ENCODE results near the gene COL12A1. TPM values are rescaled to one million over a fixed set of nuclear protein-coding genes. Genes with fewer than 3 reads are reported as not detected.
A peak's percentile ranks its signal among the peaks of the same experiment; 100 is the strongest.

Gene COL12A1
- total RNA-seq, 1 experiment from 2014 or later = 9.0 TPM

- DNase-seq (ENCODE audit: low spot score) = no peak
These were observed 103.6 kb downstream of the COL12A1 start for GRCh38 chr6:75102301-75102700.

GRCh38 chr6:75101896-75102295, 104.0 kb downstream of the COL12A1 start:
- DNase-seq (ENCODE audit: low spot score) = peak; percentile 38

GRCh38 chr6:75098709-75099108, 107.1 kb downstream of the COL12A1 start:
- DNase-seq (ENCODE audit: low spot score) = peak; percentile 92

- DNase-seq (ENCODE audit: low spot score) = no peak
These were observed 108.9 kb downstream of the COL12A1 start for GRCh38 chr6:75096966-75097365.

- peak; percentile 16 for DNase-seq (ENCODE audit: low spot score)
These were observed 111.1 kb downstream of the COL12A1 start for GRCh38 chr6:75094614-75095200.

GRCh38 chr6:75091467-75092190, 114.2 kb downstream of the COL12A1 start:
- no peak for DNase-seq (ENCODE audit: low spot score)

GRCh38 chr6:75090576-75090975, 115.3 kb downstream of the COL12A1 start:
- no peak for DNase-seq (ENCODE audit: low spot score)

GRCh38 chr6:75089921-75090320, 115.9 kb downstream of the COL12A1 start:
- DNase-seq (ENCODE audit: low spot score) = no peak

GRCh38 chr6:75089151-75089897, 116.5 kb downstream of the COL12A1 start:
- no peak for DNase-seq (ENCODE audit: low spot score)

GRCh38 chr6:75085931-75086635, 119.8 kb downstream of the COL12A1 start:
- DNase-seq (ENCODE audit: low spot score) = no peak

GRCh38 chr6:75084872-75085381, 120.9 kb downstream of the COL12A1 start:
- no peak for DNase-seq (ENCODE audit: low spot score)

- no peak for DNase-seq (ENCODE audit: low spot score)
These were observed 121.8 kb downstream of the COL12A1 start for GRCh38 chr6:75084018-75084417.

GRCh38 chr6:75081921-75082320, 123.9 kb downstream of the COL12A1 start:
- DNase-seq (ENCODE audit: low spot score) = no peak

GRCh38 chr6:75081047-75081446, 124.8 kb downstream of the COL12A1 start:
- DNase-seq (ENCODE audit: low spot score) = no peak

GRCh38 chr6:75079589-75079988, 126.3 kb downstream of the COL12A1 start:
- no peak for DNase-seq (ENCODE audit: low spot score)

GRCh38 chr6:75077701-75078100, 128.2 kb downstream of the COL12A1 start:
- no peak for DNase-seq (ENCODE audit: low spot score)

GRCh38 chr6:75076009-75076408, 129.8 kb downstream of the COL12A1 start:
- no peak for DNase-seq (ENCODE audit: low spot score)

GRCh38 chr6:75070244-75070643, 135.6 kb downstream of the COL12A1 start:
- no peak for DNase-seq (ENCODE audit: low spot score)

GRCh38 chr6:75065523-75065922, 140.3 kb downstream of the COL12A1 start:
- peak; percentile 29 for DNase-seq (ENCODE audit: low spot score)

GRCh38 chr6:75052491-75052890, 153.4 kb downstream of the COL12A1 start:
- no peak for DNase-seq (ENCODE audit: low spot score)

- no peak for DNase-seq (ENCODE audit: low spot score)
These were observed 156.5 kb downstream of the COL12A1 start for GRCh38 chr6:75049308-75049707.

GRCh38 chr6:75044846-75045245, 161.0 kb downstream of the COL12A1 start:
- no peak for DNase-seq (ENCODE audit: low spot score)
